ENCODE measurements around the gene PROCA1.

The PROCA1 gene

DNA sequence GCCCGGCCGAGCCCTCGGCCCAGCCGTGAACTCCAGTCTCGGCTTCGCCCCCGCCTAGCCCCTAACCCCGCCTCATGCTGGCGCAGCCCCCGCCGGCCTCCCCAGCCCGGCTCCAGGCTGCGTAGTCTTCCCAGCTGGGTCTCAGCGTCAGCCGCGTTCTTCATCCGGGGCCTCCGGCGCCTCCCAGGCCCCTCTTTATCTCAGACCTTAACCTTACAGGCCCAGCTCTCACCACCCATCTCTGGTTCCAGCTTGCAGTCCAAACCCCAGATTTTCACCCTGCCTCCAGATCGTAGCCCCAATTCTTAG lies at the start of gene PROCA1:
TSS of gene PROCA1 (minus strand) at position 166 of the 309 bp plus-strand sequence. CDS start 228 bp downstream, outside the sequence.
- peak; percentile 45 for DNase-seq

GRCh38 chr17:28760601-28761562 lies 49.2 kb upstream of the PROCA1 start:
- no peak for DNase-seq

GRCh38 chr17:28759256-28759865 lies 47.7 kb upstream of the PROCA1 start:
- DNase-seq: peak; percentile 5

DNA sequence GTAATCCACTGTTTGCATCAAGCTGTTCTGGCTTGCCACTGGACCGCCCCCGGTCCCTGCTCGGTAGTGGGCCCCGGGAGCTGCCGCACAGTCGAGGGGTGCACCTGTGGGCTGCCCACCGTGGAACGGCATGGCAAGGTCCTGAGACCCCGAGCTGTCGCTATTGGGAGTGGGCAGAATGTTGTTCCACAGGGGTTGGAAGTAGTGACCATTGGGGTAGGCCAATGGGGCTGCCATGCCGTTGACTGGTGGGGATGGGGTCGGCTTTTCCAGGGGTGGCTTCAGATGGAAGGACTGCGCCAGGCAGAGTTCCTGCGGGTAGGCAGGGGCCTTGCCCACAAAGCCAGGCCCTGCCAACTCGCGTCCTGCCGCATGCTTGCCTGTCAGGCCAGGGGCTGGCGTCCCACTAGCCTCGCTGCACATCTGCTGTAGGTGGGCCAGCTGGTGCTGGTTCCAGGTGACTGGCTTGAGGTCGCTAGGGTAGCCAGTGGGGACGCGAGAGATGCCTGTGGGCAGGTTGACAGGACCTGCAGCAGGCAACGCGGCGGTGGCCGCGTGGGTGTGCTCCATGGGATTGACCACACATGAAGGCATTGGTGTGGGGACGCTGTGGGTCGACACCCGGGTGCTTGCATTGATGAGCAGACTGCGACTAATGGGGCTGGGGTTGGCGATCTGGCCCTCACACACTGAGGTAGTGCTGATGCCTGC lies 46.9 kb upstream of the PROCA1 start:
- DNase-seq: peak; percentile 11

- DNase-seq: peak; percentile 7
These were observed 44.5 kb upstream of the PROCA1 start for GRCh38 chr17:28756049-28756804.

GRCh38 chr17:28755486-28755885 lies 43.8 kb upstream of the PROCA1 start:
- no peak for DNase-seq

DNA sequence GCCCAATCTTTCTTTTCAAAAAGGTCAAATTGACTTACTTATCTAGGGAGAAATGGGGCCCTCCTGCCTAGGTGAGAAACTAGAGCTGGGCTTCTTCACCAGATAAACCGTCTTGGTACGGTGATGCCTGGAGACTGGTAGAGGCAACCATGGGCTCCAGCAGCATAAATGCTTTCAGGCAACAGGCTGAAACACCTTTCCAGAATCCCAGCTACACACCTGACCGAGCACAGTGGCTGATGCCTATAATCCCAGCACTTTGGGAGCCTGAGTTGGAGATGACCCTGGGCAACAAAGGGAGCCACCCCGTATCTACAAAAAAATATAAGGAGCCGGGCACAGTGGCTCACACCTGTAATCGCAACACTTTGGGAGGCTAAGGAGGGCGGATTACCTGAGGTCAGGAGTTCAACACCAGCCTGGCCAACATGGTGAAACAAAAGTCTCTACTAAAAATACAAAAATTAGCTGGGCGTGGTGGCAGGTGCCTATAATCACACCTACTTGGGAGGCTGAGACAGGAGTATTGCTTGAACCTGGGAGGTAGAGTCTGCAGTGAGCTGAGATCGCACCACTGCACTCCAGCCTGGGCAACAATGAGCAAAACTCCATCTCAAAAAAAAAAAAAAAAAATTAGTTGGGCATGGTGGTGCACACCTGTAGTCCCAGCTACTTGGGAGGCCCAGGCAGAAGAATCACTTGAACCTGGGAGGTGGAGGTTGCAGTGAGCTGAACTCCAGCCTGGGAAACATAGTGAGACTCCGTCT lies 40.1 kb upstream of the PROCA1 start:
- no peak for DNase-seq

GRCh38 chr17:28750178-28751047 lies 38.7 kb upstream of the PROCA1 start:
- DNase-seq: peak; percentile 86

DNA sequence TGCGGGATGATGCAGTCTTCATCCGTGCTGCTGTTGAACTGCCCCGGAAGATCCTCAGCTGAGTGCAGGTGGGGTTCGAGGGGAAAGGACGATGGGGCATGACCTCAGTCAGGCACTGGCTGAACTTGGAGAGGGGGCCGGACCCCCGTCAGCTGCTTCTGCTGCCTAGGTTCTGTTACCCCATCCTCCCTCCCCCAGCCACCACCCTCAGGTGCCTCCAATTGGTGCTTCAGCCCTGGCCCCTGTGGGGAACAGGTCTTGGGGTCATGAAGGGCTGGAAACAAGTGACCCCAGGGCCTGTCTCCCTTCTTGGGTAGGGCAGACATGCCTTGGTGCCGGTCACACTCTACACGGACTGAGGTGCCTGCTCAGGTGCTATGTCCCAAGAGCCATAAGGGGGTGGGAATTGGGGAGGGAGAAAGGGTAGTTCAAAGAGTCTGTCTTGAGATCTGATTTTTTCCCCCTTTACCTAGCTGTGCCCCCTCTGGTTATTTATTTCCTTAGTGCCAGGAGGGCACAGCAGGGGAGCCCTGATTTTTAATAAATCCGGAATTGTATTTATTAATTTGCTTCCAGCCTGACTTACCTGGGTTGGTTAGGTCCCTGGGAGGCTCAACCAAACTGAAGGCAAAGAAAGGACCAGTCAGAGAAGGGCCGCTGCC lies 38.0 kb upstream of the PROCA1 start:
- DNase-seq: no peak

DNA sequence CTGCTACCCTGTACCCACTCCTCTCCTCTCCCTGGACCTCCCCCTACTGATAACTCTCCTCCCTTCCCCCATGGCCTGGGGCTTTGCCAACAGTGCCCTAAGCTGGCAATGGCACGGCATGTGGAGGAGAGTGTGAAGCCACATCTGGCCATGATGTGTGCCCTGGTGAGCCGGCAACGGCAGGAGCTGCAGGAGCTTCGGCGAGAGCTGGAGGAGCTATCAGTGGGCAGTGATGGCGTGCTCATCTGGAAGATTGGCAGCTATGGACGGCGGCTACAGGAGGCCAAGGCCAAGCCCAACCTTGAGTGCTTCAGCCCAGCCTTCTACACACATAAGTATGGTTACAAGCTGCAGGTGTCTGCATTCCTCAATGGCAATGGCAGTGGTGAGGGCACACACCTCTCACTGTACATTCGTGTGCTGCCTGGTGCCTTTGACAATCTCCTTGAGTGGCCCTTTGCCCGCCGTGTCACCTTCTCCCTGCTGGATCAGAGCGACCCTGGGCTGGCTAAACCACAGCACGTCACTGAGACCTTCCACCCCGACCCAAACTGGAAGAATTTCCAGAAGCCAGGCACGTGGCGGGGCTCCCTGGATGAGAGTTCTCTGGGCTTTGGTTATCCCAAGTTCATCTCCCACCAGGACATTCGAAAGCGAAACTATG lies 37.3 kb upstream of the PROCA1 start:
- no peak for DNase-seq

GRCh38 chr17:28747801-28748750 lies 36.4 kb upstream of the PROCA1 start:
- DNase-seq: no peak

DNA sequence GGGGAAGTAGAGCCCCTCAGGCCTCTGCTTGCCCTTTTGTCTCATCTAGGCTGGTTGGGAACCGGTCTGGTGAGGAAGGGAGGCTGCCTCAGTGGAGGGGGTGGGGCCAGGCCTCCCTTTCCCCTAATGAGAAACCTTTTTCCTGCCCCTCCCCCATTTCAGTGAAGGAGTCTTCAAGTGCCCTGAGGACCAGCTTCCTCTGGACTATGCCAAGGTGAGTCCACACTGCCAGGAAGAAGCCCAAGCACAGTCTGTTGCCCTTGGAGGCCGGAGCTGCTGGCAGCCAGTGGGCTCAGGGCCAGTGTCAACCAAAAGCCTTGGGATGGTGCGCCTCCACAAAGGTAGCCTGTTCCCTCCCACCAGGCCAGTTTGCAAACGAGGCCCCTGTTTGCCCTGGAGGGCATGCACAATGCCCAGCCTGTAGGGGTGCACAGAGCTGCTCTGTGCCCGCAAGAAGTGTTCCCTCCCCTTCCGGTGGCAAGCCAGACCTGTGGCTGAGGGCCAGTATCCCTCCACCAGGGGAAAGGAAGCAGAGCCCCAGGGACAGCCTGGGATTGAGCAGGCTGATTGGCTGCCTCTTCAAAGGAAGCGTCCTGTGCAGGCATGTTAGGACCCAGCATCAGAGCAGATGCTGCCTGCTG lies 35.5 kb upstream of the PROCA1 start:
- DNase-seq: no peak

DNA sequence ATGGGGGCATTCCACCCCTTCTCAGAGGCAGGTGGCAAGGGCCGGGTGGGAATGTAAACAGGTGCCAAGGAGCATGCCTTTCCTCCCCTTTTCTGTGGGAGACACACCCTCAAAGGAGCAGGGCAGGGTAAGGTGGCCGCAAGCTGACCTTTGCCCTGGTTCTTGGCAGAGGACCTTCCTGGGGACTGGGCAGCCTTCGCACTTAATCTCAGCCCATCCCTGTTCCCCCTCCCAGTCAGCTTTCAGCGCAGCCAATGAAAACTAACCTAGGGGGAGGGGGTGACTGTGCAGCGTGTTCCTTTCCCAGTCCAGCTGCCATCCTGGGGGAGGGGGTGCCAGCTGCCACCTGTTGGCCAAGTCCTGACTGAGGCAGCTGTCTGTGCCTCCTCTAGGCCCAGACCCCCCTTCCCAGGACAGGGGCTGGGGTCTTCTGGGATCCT lies 34.9 kb upstream of the PROCA1 start:
- no peak for DNase-seq

DNA sequence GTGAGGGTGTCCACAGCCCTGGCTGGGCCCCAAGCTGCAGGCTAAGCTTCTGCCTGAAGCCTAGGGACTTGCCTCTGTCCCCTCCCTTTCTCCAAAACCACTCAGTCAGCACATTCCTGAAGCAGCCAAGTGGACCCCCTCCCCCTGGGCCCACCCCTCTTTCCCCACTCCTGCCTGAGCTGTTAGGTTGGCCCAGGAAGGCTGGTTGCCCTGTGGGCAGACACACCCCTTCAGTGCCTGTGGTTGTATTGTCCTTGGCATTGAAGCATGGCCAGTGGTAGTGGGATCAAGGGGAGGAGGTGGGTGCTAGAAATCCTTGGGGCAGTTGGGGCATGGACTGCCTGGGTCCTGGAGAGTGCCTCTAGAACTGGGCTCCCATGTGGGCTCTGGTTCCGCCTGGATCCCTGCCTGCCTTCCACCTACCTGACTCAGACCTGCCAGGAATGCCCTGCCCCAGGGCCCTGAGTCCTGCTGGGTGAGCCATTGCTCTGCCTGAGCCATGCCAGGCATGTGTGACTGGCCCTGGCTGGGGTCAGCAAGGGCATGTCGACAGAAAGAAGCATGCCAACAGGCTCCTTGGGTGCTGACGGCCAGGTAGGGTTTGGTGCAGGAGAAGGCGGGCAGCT lies 34.2 kb upstream of the PROCA1 start:
- DNase-seq: no peak

DNA sequence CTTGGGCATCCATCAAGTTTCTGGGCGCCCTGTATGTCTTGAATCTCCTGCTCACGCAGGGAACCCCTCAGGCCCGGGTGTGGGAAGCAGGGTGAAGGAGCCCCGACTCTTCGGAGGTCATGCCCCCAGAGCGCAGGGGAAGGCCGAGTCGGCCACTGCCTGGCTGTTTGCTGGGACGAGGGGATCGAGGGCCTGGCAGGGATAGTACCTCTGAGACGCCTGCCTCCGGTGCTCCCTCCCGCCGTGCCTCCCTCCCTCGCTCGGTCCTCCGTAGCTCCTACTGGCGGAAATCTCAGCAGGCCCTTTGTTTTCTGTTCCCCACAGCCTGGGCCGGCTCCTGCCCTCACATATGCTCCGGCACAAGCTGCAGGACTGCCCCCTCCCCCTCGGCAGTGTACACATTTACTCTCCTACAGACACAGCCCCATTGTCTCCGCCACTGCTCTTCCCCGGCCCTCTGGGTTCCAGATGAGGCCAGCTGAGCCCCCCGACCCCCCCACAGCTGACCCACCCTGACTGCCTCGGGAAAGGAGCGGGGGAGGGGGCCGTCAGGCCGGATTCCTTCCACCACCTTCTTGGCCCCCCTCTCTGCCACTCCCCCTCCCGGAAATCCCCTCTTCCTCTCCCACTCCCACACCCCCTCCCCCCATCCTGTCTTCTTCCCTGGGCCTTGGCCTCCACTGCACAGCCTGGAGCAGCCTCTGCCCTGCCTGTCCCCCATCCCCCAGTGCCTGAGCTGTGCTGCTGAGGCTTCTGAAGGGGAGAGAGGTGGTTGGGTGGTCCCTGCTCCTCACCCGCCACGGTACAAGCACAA lies 33.5 kb upstream of the PROCA1 start:
- DNase-seq: peak; percentile 33

DNA sequence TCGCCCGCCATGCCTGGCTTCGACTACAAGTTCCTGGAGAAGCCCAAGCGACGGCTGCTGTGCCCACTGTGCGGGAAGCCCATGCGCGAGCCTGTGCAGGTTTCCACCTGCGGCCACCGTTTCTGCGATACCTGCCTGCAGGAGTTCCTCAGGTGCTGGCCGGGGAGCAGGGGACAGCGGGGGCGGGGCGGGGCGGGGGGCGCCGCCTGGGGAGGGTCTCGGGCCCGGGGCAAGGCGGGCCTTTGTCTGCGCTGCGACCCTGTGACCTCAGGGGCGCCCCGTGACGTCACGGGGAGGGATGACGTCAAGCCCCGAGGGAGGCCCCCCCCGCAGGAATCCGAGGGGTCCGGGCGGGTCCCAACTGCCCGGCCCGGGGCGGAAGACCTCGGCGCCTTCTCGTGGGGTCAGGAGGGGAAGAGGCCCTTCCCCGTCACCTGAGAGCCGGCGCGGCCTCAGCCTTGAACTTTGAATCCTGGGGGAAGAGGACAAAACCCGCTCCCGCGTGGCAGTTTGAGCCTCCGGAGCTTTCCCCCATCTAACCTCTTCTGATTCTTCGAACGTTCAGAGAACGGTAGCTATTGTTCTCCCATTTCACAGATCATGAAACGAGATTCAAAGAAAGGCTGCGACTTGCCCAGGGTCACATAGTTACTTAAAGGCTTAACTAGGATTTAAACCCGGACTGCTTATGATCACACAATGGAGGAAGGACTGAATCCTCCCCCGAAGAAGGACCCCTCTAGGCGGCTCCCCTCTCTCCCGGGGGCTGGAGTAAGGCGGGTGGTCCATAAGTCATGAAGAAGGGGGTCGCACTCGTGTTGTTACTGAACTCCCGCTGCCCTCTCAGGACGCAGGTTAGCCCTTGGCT lies 32.6 kb upstream of the PROCA1 start:
- DNase-seq: peak; percentile 72
